GM12878 (cell line): ENCODE results near the gene ATP13A2.

Experiments used
- ATF7 ChIP-seq: fragments of 450-650 bp; IDR thresholded peaks from 2 replicates; pipeline ENCODE4 v1.6.1; 2016; ENCODE audit warnings: low read depth, mild to moderate bottlenecking
- CHD2 ChIP-seq: IDR thresholded peaks from 2 replicates; pipeline ENCODE4 v1.6.1; 2011; ENCODE audit warnings: low read depth, low read length, improper control_type of control experiment, borderline replicate concordance
- CTCF ChIP-seq, 3 experiments: IDR thresholded peaks in 2 of 3; conservative IDR thresholded peaks in 1 of 3; 2 replicates each; pipeline ENCODE4 v1.5.1; 2011; ENCODE audit warnings: low read depth in 3 of 3, low read length in 3 of 3, mild to moderate bottlenecking in 3 of 3, control low read depth in 2 of 3, moderate library complexity in 2 of 3, inconsistent platforms in 1 of 3, mixed read lengths in 1 of 3; ENCODE audit not compliant: control insufficient read depth in 2 of 3, insufficient read depth in 1 of 3; ENCODE audit errors: extremely low read depth in 1 of 3
- KDM1A ChIP-seq: fragments of 200-600 bp; sonication (generic); IDR thresholded peaks from 2 replicates; pipeline ENCODE4 v1.6.1; 2016; ENCODE audit warnings: borderline replicate concordance
- RAD21 ChIP-seq: IDR thresholded peaks from 2 replicates; pipeline ENCODE4 v1.6.1; 2011; ENCODE audit warnings: mild to moderate bottlenecking, low read depth, low read length, moderate library complexity; ENCODE audit not compliant: insufficient read depth
- RB1 ChIP-seq: fragments of 450-650 bp; formaldehyde crosslinking; IDR thresholded peaks from 2 replicates; pipeline ENCODE4 v1.6.1; 2017; ENCODE audit warnings: mild to moderate bottlenecking, borderline replicate concordance
- USF1 ChIP-seq: IDR thresholded peaks from 2 replicates; pipeline ENCODE4 v1.6.1; 2011; ENCODE audit warnings: borderline replicate concordance, low read depth, mild to moderate bottlenecking, moderate library complexity, mixed read lengths, low read length; ENCODE audit not compliant: insufficient read depth; ENCODE audit errors: extremely low read length

GRCh38 chr1:17014671-17015567 is 3.2 kb upstream of the ATP13A2 start:
- TF ChIP-seq CTCF (IDR thresholded peaks at IDR 0.05 in 2 of 3, conservative IDR thresholded peaks at IDR 0.05 in 1 of 3; ENCODE audit: control insufficient read depth in 2 of 3, extremely low read depth in 1 of 3, insufficient read depth in 1 of 3, low read depth in 3 of 3, low read length in 3 of 3) (no peak), ATF7 (no peak), RB1 (no peak), RAD21 (no peak), KDM1A (no peak), USF1 (no peak), CHD2 (no peak)
